Neural cell (in vitro differentiated cells): Measurements from ENCODE around the gene NRN1.
A peak's percentile ranks its signal among the peaks of the same experiment; 100 is the strongest.

ENCODE experiments used
- EP300 ChIP-seq: fragments of 450-650 bp; conservative IDR thresholded peaks from 2 replicates; pipeline ENCODE4 v1.6.1; 2014; ENCODE audit warnings: antibody characterized with exemption, mild to moderate bottlenecking, moderate library complexity; ENCODE audit not compliant: poor library complexity, severe bottlenecking
- EZH2 ChIP-seq: fragments of 200-600, 300-800 bp; shearing (Covaris generic), sonication (generic); IDR thresholded peaks from 2 replicates; pipeline ENCODE4 v1.6.1; 2014; ENCODE audit warnings: antibody characterized with exemption, low read length, borderline replicate concordance, mild to moderate bottlenecking; ENCODE audit not compliant: insufficient read depth, poor library complexity, severe bottlenecking
- MXI1 ChIP-seq: fragments of 450-650 bp; conservative IDR thresholded peaks from 2 replicates; pipeline ENCODE4 v1.6.1; 2014; ENCODE audit warnings: antibody characterized with exemption, mild to moderate bottlenecking; ENCODE audit not compliant: poor library complexity, severe bottlenecking
- POLR2AphosphoS5 ChIP-seq: IDR thresholded peaks from 2 replicates; pipeline ENCODE4 v1.6.1; 2012
- RAD21 ChIP-seq: fragments of 450-650 bp; conservative IDR thresholded peaks from 2 replicates; pipeline ENCODE4 v1.6.1; 2014; ENCODE audit warnings: antibody characterized with exemption, mild to moderate bottlenecking, moderate library complexity
- SMC3 ChIP-seq: fragments of 450-650 bp; conservative IDR thresholded peaks from 2 replicates; pipeline ENCODE4 v1.6.1; 2014; ENCODE audit warnings: antibody characterized with exemption, mild to moderate bottlenecking, moderate library complexity; ENCODE audit not compliant: poor library complexity
- TAF1 ChIP-seq: IDR thresholded peaks from 2 replicates; pipeline ENCODE4 v1.6.1; 2012; ENCODE audit warnings: low read depth
- TF ChIP-seq, protein P1 (sequence below): fragments of 450-650 bp; IDR thresholded peaks from 2 replicates; pipeline ENCODE4 v1.5.1; 2014; ENCODE audit warnings: antibody characterized with exemption, mild to moderate bottlenecking, moderate library complexity; ENCODE audit not compliant: poor library complexity, severe bottlenecking
- TF ChIP-seq, protein P2 (sequence below): IDR thresholded peaks from 2 replicates; pipeline ENCODE4 v1.6.1; 2012; ENCODE audit warnings: borderline replicate concordance

DNA sequence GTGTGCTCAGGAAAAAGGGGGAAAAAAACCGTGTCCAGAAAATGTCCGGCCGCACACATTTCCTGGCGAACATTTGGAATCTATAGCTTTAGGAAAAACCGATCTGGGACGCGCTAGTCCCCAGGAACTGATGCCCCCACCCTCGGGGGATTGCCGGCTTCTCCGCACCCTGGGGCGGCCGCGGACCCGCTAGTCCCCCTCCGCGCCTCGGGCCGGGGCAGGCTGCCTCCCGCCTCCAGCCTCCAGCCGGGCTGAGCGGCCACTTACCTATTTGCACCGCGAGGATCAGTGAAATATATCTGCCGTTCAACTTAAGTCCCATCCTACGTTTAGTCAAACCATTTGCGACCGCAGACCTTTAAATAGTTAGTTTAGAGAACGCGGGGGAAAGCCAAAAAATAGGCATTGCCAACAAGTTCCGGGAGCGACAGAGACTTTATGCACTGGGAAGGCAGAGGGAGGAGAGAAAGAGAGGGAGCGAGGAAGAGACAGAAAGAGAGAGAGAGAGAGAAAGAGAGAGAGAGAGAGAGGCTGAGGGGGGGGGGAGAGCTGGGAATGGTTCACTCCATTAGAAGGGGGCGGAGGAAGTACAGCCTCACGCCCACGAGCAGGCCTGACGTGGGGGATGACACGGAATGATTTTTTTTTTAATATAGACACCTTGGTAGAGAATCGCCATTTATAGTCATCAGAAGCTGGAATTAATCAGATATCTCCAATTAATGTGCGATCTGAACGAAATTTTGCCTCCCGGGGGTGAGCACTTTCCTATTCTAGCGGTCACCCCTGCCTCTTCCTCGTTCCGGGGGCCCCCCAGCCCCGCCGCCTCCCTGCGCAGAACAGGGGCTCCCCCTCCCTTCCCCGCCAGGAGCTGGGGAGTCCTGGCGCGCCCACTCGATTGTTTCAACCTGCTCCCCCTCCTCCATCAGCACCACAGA, at the start of gene NRN1:
- TF ChIP-seq EP300 (no peak), POLR2AphosphoS5 (peak; percentile 6), EZH2 (peak; percentile 23), RAD21 (no peak), SMC3 (no peak), TAF1 (no peak), MXI1 (no peak)
- TF ChIP-seq, protein P1, sequence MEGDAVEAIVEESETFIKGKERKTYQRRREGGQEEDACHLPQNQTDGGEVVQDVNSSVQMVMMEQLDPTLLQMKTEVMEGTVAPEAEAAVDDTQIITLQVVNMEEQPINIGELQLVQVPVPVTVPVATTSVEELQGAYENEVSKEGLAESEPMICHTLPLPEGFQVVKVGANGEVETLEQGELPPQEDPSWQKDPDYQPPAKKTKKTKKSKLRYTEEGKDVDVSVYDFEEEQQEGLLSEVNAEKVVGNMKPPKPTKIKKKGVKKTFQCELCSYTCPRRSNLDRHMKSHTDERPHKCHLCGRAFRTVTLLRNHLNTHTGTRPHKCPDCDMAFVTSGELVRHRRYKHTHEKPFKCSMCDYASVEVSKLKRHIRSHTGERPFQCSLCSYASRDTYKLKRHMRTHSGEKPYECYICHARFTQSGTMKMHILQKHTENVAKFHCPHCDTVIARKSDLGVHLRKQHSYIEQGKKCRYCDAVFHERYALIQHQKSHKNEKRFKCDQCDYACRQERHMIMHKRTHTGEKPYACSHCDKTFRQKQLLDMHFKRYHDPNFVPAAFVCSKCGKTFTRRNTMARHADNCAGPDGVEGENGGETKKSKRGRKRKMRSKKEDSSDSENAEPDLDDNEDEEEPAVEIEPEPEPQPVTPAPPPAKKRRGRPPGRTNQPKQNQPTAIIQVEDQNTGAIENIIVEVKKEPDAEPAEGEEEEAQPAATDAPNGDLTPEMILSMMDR = no peak
- TF ChIP-seq, protein P2, sequence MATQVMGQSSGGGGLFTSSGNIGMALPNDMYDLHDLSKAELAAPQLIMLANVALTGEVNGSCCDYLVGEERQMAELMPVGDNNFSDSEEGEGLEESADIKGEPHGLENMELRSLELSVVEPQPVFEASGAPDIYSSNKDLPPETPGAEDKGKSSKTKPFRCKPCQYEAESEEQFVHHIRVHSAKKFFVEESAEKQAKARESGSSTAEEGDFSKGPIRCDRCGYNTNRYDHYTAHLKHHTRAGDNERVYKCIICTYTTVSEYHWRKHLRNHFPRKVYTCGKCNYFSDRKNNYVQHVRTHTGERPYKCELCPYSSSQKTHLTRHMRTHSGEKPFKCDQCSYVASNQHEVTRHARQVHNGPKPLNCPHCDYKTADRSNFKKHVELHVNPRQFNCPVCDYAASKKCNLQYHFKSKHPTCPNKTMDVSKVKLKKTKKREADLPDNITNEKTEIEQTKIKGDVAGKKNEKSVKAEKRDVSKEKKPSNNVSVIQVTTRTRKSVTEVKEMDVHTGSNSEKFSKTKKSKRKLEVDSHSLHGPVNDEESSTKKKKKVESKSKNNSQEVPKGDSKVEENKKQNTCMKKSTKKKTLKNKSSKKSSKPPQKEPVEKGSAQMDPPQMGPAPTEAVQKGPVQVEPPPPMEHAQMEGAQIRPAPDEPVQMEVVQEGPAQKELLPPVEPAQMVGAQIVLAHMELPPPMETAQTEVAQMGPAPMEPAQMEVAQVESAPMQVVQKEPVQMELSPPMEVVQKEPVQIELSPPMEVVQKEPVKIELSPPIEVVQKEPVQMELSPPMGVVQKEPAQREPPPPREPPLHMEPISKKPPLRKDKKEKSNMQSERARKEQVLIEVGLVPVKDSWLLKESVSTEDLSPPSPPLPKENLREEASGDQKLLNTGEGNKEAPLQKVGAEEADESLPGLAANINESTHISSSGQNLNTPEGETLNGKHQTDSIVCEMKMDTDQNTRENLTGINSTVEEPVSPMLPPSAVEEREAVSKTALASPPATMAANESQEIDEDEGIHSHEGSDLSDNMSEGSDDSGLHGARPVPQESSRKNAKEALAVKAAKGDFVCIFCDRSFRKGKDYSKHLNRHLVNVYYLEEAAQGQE = no peak
